ENCODE measurements around the gene AP2M1.

AP2M1 gene

DNA sequence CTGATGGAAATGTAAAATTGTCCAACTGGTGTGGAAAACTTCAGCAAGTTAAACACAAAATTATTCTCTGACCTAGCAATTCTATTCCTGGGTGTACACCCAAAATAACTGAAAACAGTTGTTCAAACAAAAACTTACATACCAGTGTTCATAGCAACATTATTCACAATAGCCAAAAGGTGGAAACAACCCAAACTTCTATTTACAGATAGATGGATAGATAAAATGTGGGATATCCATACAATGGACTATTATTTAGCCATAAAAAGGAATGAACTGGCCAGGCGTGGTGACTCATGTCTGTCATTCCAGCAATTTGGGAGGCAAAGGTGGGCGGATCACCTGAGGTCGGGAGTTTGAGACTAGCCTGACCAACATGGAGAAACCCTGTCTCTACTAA lies 47.9 kb downstream of the AP2M1 start:
- H3K4me1 ChIP-seq (ENCODE audit: control insufficient read depth, insufficient read depth, low read length) = no peaks in the 10 kb centered on the region
- no peak overlapping the region for H3K4me3 ChIP-seq (ENCODE audit: low read length)
- H3K27me3 ChIP-seq (ENCODE audit: control insufficient read depth, insufficient read depth, low read length) = no peaks in the 10 kb centered on the region; the same call in 1 of the 2 replicates
- H3K36me3 ChIP-seq (ENCODE audit: control insufficient read depth, insufficient read depth, low read length) = no peaks in the 10 kb centered on the region
- H3K27ac ChIP-seq (ENCODE audit: low read length) = no peak overlapping the region
- DNase-seq (ENCODE audit: low read depth, low spot score) = no peak
- no CpG with 5 or more reads among the region's 3 CpGs for WGBS (ENCODE audit: insufficient coverage, insufficient read length)
- no peaks in the 10 kb centered on the region for H3K9me3 ChIP-seq (ENCODE audit: control insufficient read depth, insufficient read depth, low read length)

DNA sequence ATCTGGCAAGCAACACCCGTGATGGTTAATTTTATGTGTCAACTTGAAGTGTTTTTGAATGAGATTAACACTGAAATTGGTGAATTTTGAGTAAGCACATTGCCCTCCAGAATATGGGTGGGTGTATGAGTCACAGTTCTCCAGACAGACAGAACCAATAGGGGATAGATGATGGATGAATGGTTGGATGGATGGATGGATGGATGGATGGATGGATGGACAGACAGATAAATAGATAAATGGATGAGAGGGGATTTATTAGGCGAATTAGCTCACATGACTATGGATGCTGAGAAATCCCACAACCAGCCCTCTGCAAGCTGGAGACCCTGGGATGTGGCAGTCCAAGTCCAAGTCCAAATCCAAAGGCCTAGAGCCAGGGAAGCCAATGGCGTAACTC lies 49.3 kb downstream of the AP2M1 start:
- Histone ChIP-seq H3K27me3 (ENCODE audit: control insufficient read depth, insufficient read depth, low read length) (peaks cover 11% of the 10 kb centered on the region), H3K27ac (ENCODE audit: low read length) (no peak overlapping the region), H3K9me3 (ENCODE audit: control insufficient read depth, insufficient read depth, low read length) (no peaks in the 10 kb centered on the region), H3K4me1 (ENCODE audit: control insufficient read depth, insufficient read depth, low read length) (peaks cover 2% of the 10 kb centered on the region; the same call in 1 of the 2 replicates), H3K4me3 (ENCODE audit: low read length) (no peak overlapping the region), H3K36me3 (ENCODE audit: control insufficient read depth, insufficient read depth, low read length) (no peaks in the 10 kb centered on the region)
- WGBS (ENCODE audit: insufficient coverage, insufficient read length) = no CpG with 5 or more reads among the region's 3 CpGs
- DNase-seq (ENCODE audit: low read depth, low spot score) = no peak

DNA sequence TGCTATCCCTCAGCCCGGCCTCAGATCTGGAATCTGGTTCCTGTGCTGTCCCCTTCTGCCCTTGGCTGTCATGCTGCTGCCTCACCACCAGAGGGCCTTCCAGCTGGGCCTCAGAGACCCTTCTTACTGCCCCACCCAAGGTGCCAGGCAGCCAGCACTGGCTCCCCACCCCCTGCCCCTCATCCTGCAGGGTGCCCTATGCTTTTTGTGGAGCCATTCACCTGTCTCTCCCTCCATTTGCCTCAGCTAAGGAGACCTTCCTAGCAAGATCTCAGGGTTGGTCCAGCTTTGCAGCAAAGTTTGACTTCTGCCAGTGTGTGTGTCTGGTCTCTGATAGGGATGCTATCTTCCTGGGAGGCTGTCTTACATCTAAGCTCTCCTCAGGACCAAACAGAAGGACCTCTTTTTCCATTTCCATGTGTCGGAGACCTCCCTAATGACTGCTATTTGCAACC lies 52.9 kb downstream of the AP2M1 start:
- H3K27me3 ChIP-seq (ENCODE audit: control insufficient read depth, insufficient read depth, low read length) = peaks cover 42% of the 10 kb centered on the region

DNA sequence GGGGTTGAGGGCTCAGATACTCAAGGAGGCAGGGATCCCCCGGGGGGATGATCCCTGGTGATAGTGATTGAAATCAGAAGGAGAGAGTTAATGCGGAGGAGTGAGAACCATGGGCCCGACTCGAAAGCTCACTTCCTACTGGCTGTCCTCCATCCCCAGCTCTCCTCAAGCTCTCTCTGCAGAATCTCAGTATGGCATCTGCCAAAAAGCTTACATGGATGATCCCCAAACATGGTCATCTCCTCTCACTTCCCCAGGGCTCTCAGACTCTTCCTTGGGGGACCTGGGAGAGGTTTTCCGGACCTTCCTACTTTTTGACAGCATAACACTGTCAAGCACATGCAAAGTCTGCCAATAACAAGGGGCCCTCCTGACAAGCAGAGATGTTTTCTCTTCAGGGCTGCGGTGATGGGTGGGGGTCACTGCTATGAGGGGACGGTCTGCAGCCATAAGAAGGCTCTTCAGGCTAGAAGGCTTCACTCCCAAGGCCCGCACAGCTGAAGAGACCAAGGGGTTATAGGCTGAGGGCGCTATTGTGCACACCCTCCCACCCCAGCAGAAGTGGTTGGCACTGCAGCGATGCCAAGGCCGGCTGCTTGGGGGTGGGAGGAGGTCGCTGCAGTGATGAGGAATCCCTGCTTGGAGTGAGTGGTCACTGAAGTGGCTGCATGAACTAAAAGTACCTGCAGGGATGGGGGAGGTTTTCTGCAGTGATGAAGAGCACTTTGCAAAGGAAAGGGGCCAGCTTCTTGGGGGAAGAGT lies 53.9 kb downstream of the AP2M1 start:
- no peak for DNase-seq (ENCODE audit: low read depth, low spot score)
- H3K27ac ChIP-seq (ENCODE audit: low read length) = no peak overlapping the region
- no peaks in the 10 kb centered on the region for H3K9me3 ChIP-seq (ENCODE audit: control insufficient read depth, insufficient read depth, low read length)
- H3K4me3 ChIP-seq (ENCODE audit: low read length) = peak overlapping the region; percentile 34; the same call in 1 of the 2 replicates
- peaks cover 2% of the 10 kb centered on the region; the same call in 1 of the 2 replicates for H3K4me1 ChIP-seq (ENCODE audit: control insufficient read depth, insufficient read depth, low read length)
- H3K36me3 ChIP-seq (ENCODE audit: control insufficient read depth, insufficient read depth, low read length) = no peaks in the 10 kb centered on the region
- H3K27me3 ChIP-seq (ENCODE audit: control insufficient read depth, insufficient read depth, low read length) = peaks cover 46% of the 10 kb centered on the region
- WGBS (ENCODE audit: insufficient coverage, insufficient read length) = no CpG with 5 or more reads among the region's 12 CpGs

More for the DNA sequence above, 52.9 kb downstream of the AP2M1 start:
- no peaks in the 10 kb centered on the region for H3K36me3 ChIP-seq (ENCODE audit: control insufficient read depth, insufficient read depth, low read length)
- no peak overlapping the region for H3K4me3 ChIP-seq (ENCODE audit: low read length)
- DNase-seq (ENCODE audit: low read depth, low spot score) = no peak
- H3K27ac ChIP-seq (ENCODE audit: low read length) = no peak overlapping the region
- WGBS (ENCODE audit: insufficient coverage, insufficient read length) = no CpG with 5 or more reads among the region's 2 CpGs
- H3K9me3 ChIP-seq (ENCODE audit: control insufficient read depth, insufficient read depth, low read length) = no peaks in the 10 kb centered on the region
- H3K4me1 ChIP-seq (ENCODE audit: control insufficient read depth, insufficient read depth, low read length) = peaks cover 2% of the 10 kb centered on the region; the same call in 1 of the 2 replicates

DNA sequence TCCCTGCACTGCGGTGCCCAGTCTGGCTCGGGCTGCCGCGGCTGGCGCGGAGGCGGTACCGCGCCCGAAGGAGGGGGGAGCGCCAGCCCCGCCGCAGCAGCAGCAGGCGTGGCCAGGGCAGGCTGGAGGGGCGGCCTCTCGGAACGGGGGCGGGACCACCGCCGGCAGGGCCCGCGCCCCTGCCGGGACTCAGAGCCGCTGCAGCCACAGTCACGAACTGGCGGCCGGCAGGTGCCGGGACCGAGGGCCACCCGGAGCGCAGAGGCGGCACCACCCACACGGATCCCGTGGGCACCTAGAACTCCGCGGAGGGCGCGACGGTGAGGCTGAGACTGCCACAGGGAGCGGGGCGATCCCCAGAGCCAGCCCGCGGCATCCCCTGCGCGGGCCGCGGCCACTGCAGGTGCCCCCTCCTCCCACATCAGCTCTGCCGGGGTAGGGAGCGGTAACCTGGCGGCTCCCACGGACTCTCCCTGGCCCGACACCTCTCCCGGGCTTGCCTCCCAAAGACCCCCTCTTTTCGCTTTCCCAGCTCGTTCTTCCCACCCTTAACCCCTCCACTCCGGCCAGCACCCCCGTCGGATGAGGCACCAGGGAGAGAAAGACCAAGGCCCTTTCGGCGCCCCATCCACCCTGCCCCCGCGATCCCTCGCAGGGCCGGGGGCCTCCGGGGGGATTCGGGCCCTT lies 54.9 kb downstream of the AP2M1 start, which contains the start of gene VWA5B2:
Gene VWA5B2, plus strand, starts transcription at position 192 of the 687 bp plus-strand sequence. CDS start 944 bp downstream, outside the sequence.
- H3K4me3 ChIP-seq (ENCODE audit: low read length) = peak within 1 kb of the TSS; percentile 34; the same call in 1 of the 2 replicates
- H3K27ac ChIP-seq (ENCODE audit: low read length) = no peak within 1 kb of the TSS
- no CpG with 5 or more reads among the region's 66 CpGs for WGBS (ENCODE audit: insufficient coverage, insufficient read length)
- H3K9me3 ChIP-seq (ENCODE audit: control insufficient read depth, insufficient read depth, low read length) = no peaks in the 10 kb centered on the region
- DNase-seq (ENCODE audit: low read depth, low spot score) = no peak
- H3K27me3 ChIP-seq (ENCODE audit: control insufficient read depth, insufficient read depth, low read length) = peaks cover 46% of the 10 kb centered on the region
- peaks cover 2% of the 10 kb centered on the region; the same call in 1 of the 2 replicates for H3K4me1 ChIP-seq (ENCODE audit: control insufficient read depth, insufficient read depth, low read length)
- H3K36me3 ChIP-seq (ENCODE audit: control insufficient read depth, insufficient read depth, low read length) = no peaks in the 10 kb centered on the region

DNA sequence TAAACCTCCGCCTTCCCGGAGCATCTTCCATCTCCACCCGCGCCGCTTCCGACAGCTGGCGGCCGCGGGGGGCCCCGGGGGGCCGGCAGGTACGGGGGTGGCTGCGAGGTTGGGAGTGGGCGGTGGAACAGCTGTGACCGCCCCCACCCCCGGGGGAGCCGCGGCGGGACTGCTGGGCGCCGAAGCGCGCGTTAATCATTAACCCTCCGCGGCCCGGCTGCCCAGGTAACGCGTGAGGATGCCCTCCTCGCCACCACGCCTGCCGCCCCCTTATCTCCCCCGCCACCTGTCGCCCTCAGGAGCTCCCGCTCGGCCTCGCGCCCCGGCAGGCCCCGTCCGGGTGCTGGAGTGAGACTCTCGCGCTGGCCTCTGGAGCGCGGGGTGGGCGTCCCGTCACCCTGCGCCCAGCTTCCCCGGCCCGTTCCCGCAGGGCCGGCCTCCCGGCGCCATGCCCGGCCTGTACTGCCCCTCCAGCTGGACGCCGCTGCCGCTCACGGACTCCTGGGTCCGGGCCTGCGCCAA lies 55.5 kb downstream of the AP2M1 start:
- peaks cover 46% of the 10 kb centered on the region for H3K27me3 ChIP-seq (ENCODE audit: control insufficient read depth, insufficient read depth, low read length)
- H3K27ac ChIP-seq (ENCODE audit: low read length) = no peak overlapping the region
- no peak for DNase-seq (ENCODE audit: low read depth, low spot score)

DNA sequence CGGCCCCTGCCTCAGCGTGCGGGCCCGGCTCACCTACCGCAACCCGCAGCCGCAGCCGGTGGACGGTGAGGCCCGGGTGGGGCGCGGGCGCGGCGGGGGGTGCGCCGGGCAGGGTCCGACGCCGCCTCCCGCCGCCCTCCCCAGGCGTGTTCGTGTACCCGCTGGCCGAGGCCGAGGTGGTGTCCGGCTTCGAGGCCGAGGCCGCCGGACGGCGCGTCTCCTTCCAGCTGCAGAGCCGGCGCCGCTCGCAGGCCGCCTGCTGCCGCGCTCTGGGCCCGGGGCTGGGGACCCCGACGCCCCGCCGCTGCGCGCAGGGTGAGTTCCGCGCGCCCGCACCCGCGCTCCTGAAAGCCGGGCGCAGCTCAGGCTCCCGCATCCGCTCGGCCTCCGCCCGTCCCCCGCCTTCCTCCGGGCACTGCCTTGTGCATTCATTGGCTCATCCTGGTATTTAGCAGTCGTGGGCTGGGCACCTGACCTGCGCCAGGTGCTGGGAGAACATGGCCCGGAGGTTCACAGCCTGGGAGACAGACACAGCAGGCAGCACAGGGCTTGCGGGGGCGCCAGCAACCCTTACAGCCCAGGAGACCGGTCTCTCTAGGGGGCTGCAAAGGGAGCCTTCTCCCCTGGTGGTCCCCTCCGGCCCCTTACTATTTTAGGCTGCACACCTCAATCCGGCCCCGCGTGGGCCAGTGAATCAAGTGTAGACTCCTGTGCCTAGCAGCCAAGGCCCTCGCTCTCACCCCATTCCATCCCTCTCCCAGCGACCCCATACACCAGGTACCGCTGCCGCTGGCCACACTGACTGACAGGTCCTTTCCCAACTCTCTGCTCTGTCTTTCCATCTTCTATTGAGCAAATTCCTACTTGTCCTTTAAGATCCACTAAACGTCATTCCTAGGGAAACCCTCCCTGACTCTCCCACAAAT lies 56.2 kb downstream of the AP2M1 start:
- Histone ChIP-seq H3K36me3 (ENCODE audit: control insufficient read depth, insufficient read depth, low read length) (no peaks in the 10 kb centered on the region), H3K4me1 (ENCODE audit: control insufficient read depth, insufficient read depth, low read length) (peaks cover 2% of the 10 kb centered on the region; the same call in 1 of the 2 replicates), H3K9me3 (ENCODE audit: control insufficient read depth, insufficient read depth, low read length) (no peaks in the 10 kb centered on the region), H3K27ac (ENCODE audit: low read length) (no peak overlapping the region), H3K27me3 (ENCODE audit: control insufficient read depth, insufficient read depth, low read length) (peaks cover 46% of the 10 kb centered on the region), H3K4me3 (ENCODE audit: low read length) (peak overlapping the region; percentile 34; the same call in 1 of the 2 replicates)
- DNase-seq (ENCODE audit: low read depth, low spot score) = no peak
- no CpG with 5 or more reads among the region's 79 CpGs for WGBS (ENCODE audit: insufficient coverage, insufficient read length)

More for the DNA sequence above, 55.5 kb downstream of the AP2M1 start:
- Histone ChIP-seq H3K4me3 (ENCODE audit: low read length) (peak overlapping the region; percentile 34; the same call in 1 of the 2 replicates), H3K36me3 (ENCODE audit: control insufficient read depth, insufficient read depth, low read length) (no peaks in the 10 kb centered on the region), H3K4me1 (ENCODE audit: control insufficient read depth, insufficient read depth, low read length) (peaks cover 2% of the 10 kb centered on the region; the same call in 1 of the 2 replicates), H3K9me3 (ENCODE audit: control insufficient read depth, insufficient read depth, low read length) (no peaks in the 10 kb centered on the region)
- WGBS (ENCODE audit: insufficient coverage, insufficient read length) = no CpG with 5 or more reads among the region's 61 CpGs

DNA sequence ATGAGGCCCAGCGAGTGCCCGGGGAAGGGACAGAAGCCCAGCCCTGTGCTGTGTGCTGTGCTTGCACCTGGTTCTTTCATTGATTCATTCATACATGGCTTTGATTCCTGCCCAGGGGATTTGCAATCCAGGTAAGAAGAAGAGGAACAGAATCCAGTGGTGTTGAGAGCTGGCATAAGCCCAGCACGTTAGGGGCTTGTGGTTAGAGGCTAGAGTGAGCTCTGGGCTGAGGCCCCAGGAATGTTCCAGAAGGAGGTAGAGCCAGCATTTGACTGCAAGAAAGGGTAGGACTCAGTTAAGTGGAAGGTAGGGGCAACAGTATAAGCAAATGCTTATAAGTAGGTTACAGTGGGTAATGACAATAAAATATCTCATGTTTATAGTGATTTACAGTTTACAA lies 57.0 kb downstream of the AP2M1 start:
- no peak overlapping the region for H3K27ac ChIP-seq (ENCODE audit: low read length)
- no peak overlapping the region for H3K4me3 ChIP-seq (ENCODE audit: low read length)
- DNase-seq (ENCODE audit: low read depth, low spot score) = no peak
- H3K27me3 ChIP-seq (ENCODE audit: control insufficient read depth, insufficient read depth, low read length) = peaks cover 46% of the 10 kb centered on the region
- no CpG with 5 or more reads among the region's 3 CpGs for WGBS (ENCODE audit: insufficient coverage, insufficient read length)
- peaks cover 2% of the 10 kb centered on the region; the same call in 1 of the 2 replicates for H3K4me1 ChIP-seq (ENCODE audit: control insufficient read depth, insufficient read depth, low read length)
- H3K36me3 ChIP-seq (ENCODE audit: control insufficient read depth, insufficient read depth, low read length) = no peaks in the 10 kb centered on the region
- H3K9me3 ChIP-seq (ENCODE audit: control insufficient read depth, insufficient read depth, low read length) = no peaks in the 10 kb centered on the region

DNA sequence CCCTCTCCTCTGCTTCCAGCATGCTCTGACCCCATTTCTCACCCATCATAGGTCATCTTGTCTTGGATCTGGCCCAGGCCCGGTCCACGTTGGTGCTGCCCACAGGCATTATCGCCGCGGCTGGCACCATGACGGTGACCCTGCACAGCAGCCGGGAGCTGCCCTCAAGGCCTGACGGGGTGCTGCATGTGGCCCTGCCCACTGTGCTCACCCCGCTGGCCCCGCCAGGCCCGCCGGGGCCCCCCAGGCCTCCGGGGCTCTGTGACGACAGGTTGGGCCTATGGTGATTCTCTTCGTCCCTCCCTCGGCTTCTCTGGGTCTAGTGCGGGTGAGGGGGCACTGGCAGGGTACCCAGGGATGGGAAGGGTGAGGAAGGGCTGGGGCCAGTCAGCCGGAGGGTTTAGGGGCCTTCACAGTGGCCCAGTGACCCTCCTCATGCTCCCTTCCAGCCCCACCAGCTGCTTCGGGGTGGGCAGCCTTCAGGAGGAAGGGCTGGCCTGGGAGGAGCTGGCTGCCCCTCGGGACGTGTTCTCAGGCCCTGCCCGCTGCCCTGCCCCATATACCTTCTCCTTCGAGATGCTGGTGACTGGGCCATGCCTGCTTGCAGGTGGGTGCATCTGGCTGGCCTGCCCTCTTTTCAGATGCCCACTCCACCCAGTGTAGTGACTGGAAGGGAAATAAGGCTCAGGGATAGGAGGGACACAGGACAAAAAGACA lies 58.6 kb downstream of the AP2M1 start:
- peaks cover 41% of the 10 kb centered on the region for H3K27me3 ChIP-seq (ENCODE audit: control insufficient read depth, insufficient read depth, low read length)
- no CpG with 5 or more reads among the region's 23 CpGs for WGBS (ENCODE audit: insufficient coverage, insufficient read length)
- peaks cover 2% of the 10 kb centered on the region; the same call in 1 of the 2 replicates for H3K4me1 ChIP-seq (ENCODE audit: control insufficient read depth, insufficient read depth, low read length)
- H3K9me3 ChIP-seq (ENCODE audit: control insufficient read depth, insufficient read depth, low read length) = no peaks in the 10 kb centered on the region
- H3K36me3 ChIP-seq (ENCODE audit: control insufficient read depth, insufficient read depth, low read length) = no peaks in the 10 kb centered on the region
- DNase-seq (ENCODE audit: low read depth, low spot score) = no peak
- H3K27ac ChIP-seq (ENCODE audit: low read length) = no peak overlapping the region
- no peak overlapping the region for H3K4me3 ChIP-seq (ENCODE audit: low read length)
